Measurements from ENCODE around the gene TSPAN18. TPM values are rescaled to one million over a fixed set of nuclear protein-coding genes. Genes with fewer than 3 reads are reported as not detected.
A peak's percentile ranks its signal among the peaks of the same experiment; 100 is the strongest.

Gene TSPAN18
- total RNA-seq, 1 experiment from 2014 or later, result 0.77 TPM

GRCh38 chr11:44963136-44963535, 236.4 kb downstream of the TSPAN18 start:
- no peaks in the 10 kb centered on the region for H3K36me3 Mint-ChIP-seq (ENCODE audit: insufficient read depth, unreplicated experiment)
- DNase-seq (ENCODE audit: unreplicated experiment), result no peak
- no peaks in the 10 kb centered on the region for H3K9me3 Mint-ChIP-seq (ENCODE audit: unreplicated experiment)
- H3K27me3 Mint-ChIP-seq (ENCODE audit: insufficient read depth, unreplicated experiment), result no peaks in the 10 kb centered on the region
- H3K27ac Mint-ChIP-seq (ENCODE audit: low read depth, unreplicated experiment), result no peak overlapping the region
- ChIA-PET POLR2A (interaction anchor here (0.9 kb wide), 1 partner anchor 135 kb away, joined by 4 read pairs; no protein-coding TSS in a partner anchor), CTCF (no interaction called here)
- no peaks in the 10 kb centered on the region for H3K4me1 Mint-ChIP-seq (ENCODE audit: insufficient read depth, unreplicated experiment)
- H3K4me3 Mint-ChIP-seq (ENCODE audit: unreplicated experiment), result no peak overlapping the region
- TF ChIP-seq CTCF (IDR thresholded peaks at IDR 0.05; ENCODE audit: unreplicated experiment), result no peak
- intact Hi-C loops (cut with micrococcal nuclease), result no loop called here
- BruUV-seq (replicated peaks), result no TSS peak

- intact Hi-C loops (cut with micrococcal nuclease), result no loop called here
- no peak overlapping the region for H3K27ac Mint-ChIP-seq (ENCODE audit: low read depth, unreplicated experiment)
- TF ChIP-seq CTCF (IDR thresholded peaks at IDR 0.05; ENCODE audit: unreplicated experiment), result no peak
- no peak overlapping the region for H3K4me3 Mint-ChIP-seq (ENCODE audit: unreplicated experiment)
- H3K27me3 Mint-ChIP-seq (ENCODE audit: insufficient read depth, unreplicated experiment), result no peaks in the 10 kb centered on the region
- ChIA-PET CTCF (no interaction called here), POLR2A (interaction anchor here (0.8 to 1.2 kb wide), 2 partner anchors 15 to 133 kb away, joined by 3 read pairs; no protein-coding TSS in a partner anchor)
- no peaks in the 10 kb centered on the region for H3K4me1 Mint-ChIP-seq (ENCODE audit: insufficient read depth, unreplicated experiment)
- DNase-seq (ENCODE audit: unreplicated experiment), result no peak
- no TSS peak for BruUV-seq (replicated peaks)
- no peaks in the 10 kb centered on the region for H3K9me3 Mint-ChIP-seq (ENCODE audit: unreplicated experiment)
- H3K36me3 Mint-ChIP-seq (ENCODE audit: insufficient read depth, unreplicated experiment), result no peaks in the 10 kb centered on the region
Observed at GRCh38 chr11:44963948-44964347, 237.2 kb downstream of the TSPAN18 start.

DNA sequence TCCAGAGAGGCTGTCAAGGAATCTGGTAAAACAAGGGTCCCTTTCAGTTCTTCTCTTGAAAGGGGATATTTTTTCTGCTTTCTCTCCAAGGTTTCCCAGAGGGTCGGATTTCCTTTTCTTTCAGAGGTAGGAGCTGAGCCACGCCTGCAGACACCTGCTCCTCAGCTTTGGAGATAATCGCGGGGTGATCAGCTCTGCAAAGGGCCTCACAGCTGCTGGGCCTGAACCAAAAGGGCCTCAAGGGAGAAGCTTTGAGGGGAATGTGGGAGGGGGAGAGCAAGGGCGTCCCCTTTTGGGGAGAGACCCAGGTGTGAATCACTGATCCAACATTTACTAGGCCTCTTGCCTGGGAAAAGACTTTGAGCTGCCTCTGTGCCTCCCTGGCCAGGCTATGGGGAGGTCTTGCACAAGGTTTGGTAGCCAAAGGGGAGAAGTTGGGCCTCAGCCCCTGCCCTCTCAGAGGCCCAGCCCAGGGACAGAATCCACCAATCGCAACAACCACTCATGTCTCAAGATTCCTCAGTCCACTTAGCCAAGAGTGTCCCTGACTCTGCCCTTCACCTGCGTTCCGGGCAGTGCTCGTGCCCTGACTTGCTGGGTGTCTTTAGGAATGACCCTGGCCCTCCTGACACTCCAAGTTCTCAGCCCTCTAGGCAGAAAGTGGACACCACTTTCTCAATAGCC, 237.9 kb downstream of the TSPAN18 start:
- H3K4me3 Mint-ChIP-seq (ENCODE audit: unreplicated experiment), result no peak overlapping the region
- intact Hi-C loops (cut with micrococcal nuclease), result no loop called here
- peak; percentile 36 for DNase-seq (ENCODE audit: unreplicated experiment)
- H3K27ac Mint-ChIP-seq (ENCODE audit: low read depth, unreplicated experiment), result no peak overlapping the region
- TF ChIP-seq CTCF (IDR thresholded peaks at IDR 0.05; ENCODE audit: unreplicated experiment), result no peak
- POLR2A ChIA-PET, result interaction anchor here (0.8 to 1.2 kb wide), 2 partner anchors 15 to 133 kb away, joined by 3 read pairs; no protein-coding TSS in a partner anchor
- H3K9me3 Mint-ChIP-seq (ENCODE audit: unreplicated experiment), result no peaks in the 10 kb centered on the region
- H3K36me3 Mint-ChIP-seq (ENCODE audit: insufficient read depth, unreplicated experiment), result no peaks in the 10 kb centered on the region
- CTCF ChIA-PET, result no interaction called here
- no peaks in the 10 kb centered on the region for H3K27me3 Mint-ChIP-seq (ENCODE audit: insufficient read depth, unreplicated experiment)
- H3K4me1 Mint-ChIP-seq (ENCODE audit: insufficient read depth, unreplicated experiment), result no peaks in the 10 kb centered on the region
- BruUV-seq (replicated peaks), result no TSS peak

DNA sequence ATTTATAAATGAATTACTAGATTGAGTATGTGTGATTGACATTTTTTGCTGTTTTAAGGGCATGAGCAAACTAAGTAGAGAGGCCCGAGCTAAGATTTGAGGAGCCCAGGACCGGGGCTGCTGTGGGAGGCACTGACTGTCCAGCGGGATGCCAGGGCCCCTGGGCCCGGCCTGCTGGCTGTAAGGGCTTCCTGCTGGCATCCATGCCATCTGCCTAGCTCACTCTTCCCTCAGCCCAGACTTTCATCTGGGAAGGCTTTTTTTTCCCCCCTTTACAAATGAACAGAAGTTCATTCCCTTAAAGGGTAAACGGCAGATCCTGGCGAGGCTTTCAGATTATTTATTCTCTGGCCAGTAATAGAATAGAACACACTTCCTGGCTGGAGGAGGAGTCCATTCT, 239.9 kb downstream of the TSPAN18 start:
- no peak overlapping the region for H3K27ac Mint-ChIP-seq (ENCODE audit: low read depth, unreplicated experiment)
- H3K9me3 Mint-ChIP-seq (ENCODE audit: unreplicated experiment), result no peaks in the 10 kb centered on the region
- H3K27me3 Mint-ChIP-seq (ENCODE audit: insufficient read depth, unreplicated experiment), result no peaks in the 10 kb centered on the region
- CTCF ChIA-PET, result interaction anchor here (1.3 to 1.5 kb wide), 2 partner anchors 30 to 139 kb away, joined by 3 to 4 read pairs; no protein-coding TSS in a partner anchor
- H3K4me1 Mint-ChIP-seq (ENCODE audit: insufficient read depth, unreplicated experiment), result no peaks in the 10 kb centered on the region
- DNase-seq (ENCODE audit: unreplicated experiment), result no peak
- intact Hi-C loops (cut with micrococcal nuclease), result no loop called here
- no peaks in the 10 kb centered on the region for H3K36me3 Mint-ChIP-seq (ENCODE audit: insufficient read depth, unreplicated experiment)
- no TSS peak for BruUV-seq (replicated peaks)
- H3K4me3 Mint-ChIP-seq (ENCODE audit: unreplicated experiment), result no peak overlapping the region
- POLR2A ChIA-PET, result no interaction called here
- no peak for TF ChIP-seq CTCF (IDR thresholded peaks at IDR 0.05; ENCODE audit: unreplicated experiment)

Data from MCF 10A (cell line).